Measurements from ENCODE around the gene BRWD1.

DNA sequence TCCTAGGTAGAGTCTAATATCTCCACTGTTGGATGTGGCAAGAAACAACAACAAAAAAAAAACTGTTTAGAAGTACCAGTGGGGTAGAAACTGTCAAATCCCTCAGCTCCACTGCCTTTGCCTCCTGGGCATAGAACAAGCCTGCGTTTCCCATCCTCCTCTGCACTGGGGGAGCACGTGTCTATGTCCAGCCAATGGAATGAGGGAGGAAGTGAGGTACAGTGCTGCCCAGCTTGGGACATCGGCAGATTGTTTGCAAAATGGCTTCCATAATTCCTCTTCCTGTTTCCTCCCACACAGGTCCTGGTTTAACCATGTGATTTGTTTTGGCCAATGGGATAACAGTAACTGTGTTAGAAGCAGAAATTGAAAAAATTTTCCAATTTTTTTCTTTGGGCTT lies 169.2 kb downstream of the BRWD1 start:
- TF ChIP-seq YY1 (IDR thresholded peaks at IDR 0.05; ENCODE audit: insufficient read depth, insufficient read length) (no peak), SUZ12 (IDR thresholded peaks at IDR 0.05; ENCODE audit: extremely low read depth, insufficient read depth, insufficient read length) (no peak)

All from NT2/D1 (cell line).